Lower leg skin (tissue), 3 donors: ENCODE data around the gene PLOD3.
"Not testable (repeated sequence)": the region's sequence is repeated elsewhere in the genome, so short reads cannot be mapped to it uniquely, and the experiment has no call there.

Experiments used
- POLR2A ChIP-seq, 2 donors: fragments of 450-650 bp; IDR thresholded peaks; one replicate each; pipeline ENCODE4 v1.6.1; 2016 to 2017; ENCODE audit warnings: antibody characterized with exemption in 2 of 2, mild to moderate bottlenecking in 1 of 2, moderate library complexity in 1 of 2
- TF ChIP-seq, protein P1 (sequence below), 3 donors: fragments of 450-650 bp; IDR thresholded peaks; one replicate each; pipeline ENCODE4 v1.5.1; 2016; ENCODE audit warnings: antibody characterized with exemption in 3 of 3, mild to moderate bottlenecking in 3 of 3, moderate library complexity in 2 of 3

DNA sequence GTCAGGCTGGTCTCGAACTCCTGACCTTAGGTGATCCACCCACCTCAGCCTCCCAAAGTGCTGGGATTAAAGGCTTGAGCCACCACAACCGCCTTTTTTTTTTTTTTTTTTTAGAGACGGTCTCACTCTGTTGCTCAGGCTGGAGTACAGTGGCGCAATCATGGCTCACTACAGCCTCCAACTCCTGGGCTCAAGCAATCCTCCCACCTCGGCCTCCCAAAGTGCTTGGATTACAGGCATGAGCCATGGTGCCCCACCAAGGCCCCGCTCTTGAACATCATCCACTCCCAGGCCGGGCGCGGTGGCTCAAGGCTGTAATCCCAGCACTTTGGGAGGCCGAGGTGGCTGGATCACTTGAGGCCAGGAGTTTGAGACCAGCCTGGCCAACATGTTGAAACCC is 17.9 kb downstream of the PLOD3 start:
- TF ChIP-seq POLR2A (IDR thresholded peaks at IDR 0.05): not testable (repeated sequence)
- TF ChIP-seq, protein P1, sequence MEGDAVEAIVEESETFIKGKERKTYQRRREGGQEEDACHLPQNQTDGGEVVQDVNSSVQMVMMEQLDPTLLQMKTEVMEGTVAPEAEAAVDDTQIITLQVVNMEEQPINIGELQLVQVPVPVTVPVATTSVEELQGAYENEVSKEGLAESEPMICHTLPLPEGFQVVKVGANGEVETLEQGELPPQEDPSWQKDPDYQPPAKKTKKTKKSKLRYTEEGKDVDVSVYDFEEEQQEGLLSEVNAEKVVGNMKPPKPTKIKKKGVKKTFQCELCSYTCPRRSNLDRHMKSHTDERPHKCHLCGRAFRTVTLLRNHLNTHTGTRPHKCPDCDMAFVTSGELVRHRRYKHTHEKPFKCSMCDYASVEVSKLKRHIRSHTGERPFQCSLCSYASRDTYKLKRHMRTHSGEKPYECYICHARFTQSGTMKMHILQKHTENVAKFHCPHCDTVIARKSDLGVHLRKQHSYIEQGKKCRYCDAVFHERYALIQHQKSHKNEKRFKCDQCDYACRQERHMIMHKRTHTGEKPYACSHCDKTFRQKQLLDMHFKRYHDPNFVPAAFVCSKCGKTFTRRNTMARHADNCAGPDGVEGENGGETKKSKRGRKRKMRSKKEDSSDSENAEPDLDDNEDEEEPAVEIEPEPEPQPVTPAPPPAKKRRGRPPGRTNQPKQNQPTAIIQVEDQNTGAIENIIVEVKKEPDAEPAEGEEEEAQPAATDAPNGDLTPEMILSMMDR (IDR thresholded peaks at IDR 0.05): not testable (repeated sequence)
